IMR-90 (cell line): ENCODE measurements around the gene CERS4.

Experiments used
- CTCF ChIP-seq: conservative IDR thresholded peaks from 2 replicates; pipeline ENCODE4 v1.5.1; 2012; ENCODE audit warnings: mild to moderate bottlenecking, low read depth, low read length, improper control_type of control experiment
- ELK1 ChIP-seq: fragments of 150-350 bp; IDR thresholded peaks from 2 replicates; pipeline ENCODE4 v1.6.1; 2016; ENCODE audit warnings: low read depth, mild to moderate bottlenecking, low read length, moderate library complexity, borderline replicate concordance
- MAFK ChIP-seq: IDR thresholded peaks from 2 replicates; pipeline ENCODE4 v1.6.1; 2012; ENCODE audit warnings: low read depth, low read length, improper control_type of control experiment
- POLR2A ChIP-seq: IDR thresholded peaks from 2 replicates; pipeline ENCODE4 v1.6.1; 2012; ENCODE audit warnings: mild to moderate bottlenecking, low read depth, low read length
- RAD21 ChIP-seq: IDR thresholded peaks from 2 replicates; pipeline ENCODE4 v1.6.1; 2012; ENCODE audit warnings: low read length, improper control_type of control experiment
- RCOR1 ChIP-seq: IDR thresholded peaks from 2 replicates; pipeline ENCODE4 v1.6.1; 2012; ENCODE audit warnings: mild to moderate bottlenecking, low read length, improper control_type of control experiment; ENCODE audit not compliant: insufficient replicate concordance
- RFX5 ChIP-seq: IDR thresholded peaks from 2 replicates; pipeline ENCODE4 v1.8.0; 2012; ENCODE audit warnings: low read depth, mild to moderate bottlenecking, low read length, moderate library complexity

GRCh38 chr19:8185343-8186068 lies 23.7 kb upstream of the CERS4 start:
- no peak for TF ChIP-seq POLR2A
- TF ChIP-seq RAD21 = no peak
- no peak for TF ChIP-seq CTCF
- TF ChIP-seq ELK1 = no peak
- TF ChIP-seq RCOR1 = no peak
- no peak for TF ChIP-seq RFX5
- no peak for TF ChIP-seq MAFK
